ENCODE measurements around the gene SEMA4D. TPM values are rescaled to one million over a fixed set of nuclear protein-coding genes. Genes with fewer than 3 reads are reported as not detected.

Gene SEMA4D
- total RNA-seq, result 46.2 TPM
- long read RNA-seq, full-length matches to known transcripts, result 8 of 49 reads
- long read RNA-seq, partial matches to known transcripts, result 30 of 49 reads
- long read RNA-seq, other reads (novel, unspliced or antisense), result 11 of 49 reads

GRCh38 chr9:89497978-89498851 is at the start of gene SEMA4D:
Gene SEMA4D, minus strand, starts transcription at chr9:89498113. Its CDS starts 92,657 bp downstream, at chr9:89405456.
- Histone ChIP-seq H3K27ac (peak within 1 kb of the TSS; percentile 47), H3K27me3 (no peaks in the 10 kb centered on the region), H3K9me3 (no peaks in the 10 kb centered on the region), H3K4me3 (peak within 1 kb of the TSS; percentile 66), H3K4me1 (peaks cover 9% of the 10 kb centered on the region), H3K36me3 (no peaks in the 10 kb centered on the region)
- no peak for TF ChIP-seq CTCF (IDR thresholded peaks at IDR 0.05)
- intact Hi-C loops (cut with DNase I), result no loop called here
- DNase-seq (peak; percentile 85), ATAC-seq (peak; percentile 90)

GRCh38 chr9:89547000-89547399 is 49.1 kb upstream of the SEMA4D start:
- no peak for DNase-seq
- Histone ChIP-seq H3K27ac (no peak overlapping the region), H3K4me3 (no peak overlapping the region), H3K4me1 (no peaks in the 10 kb centered on the region), H3K27me3 (no peaks in the 10 kb centered on the region), H3K36me3 (no peaks in the 10 kb centered on the region), H3K9me3 (no peaks in the 10 kb centered on the region)
- ATAC-seq, result no peak
- intact Hi-C loops (cut with DNase I), result no loop called here
- no peak for TF ChIP-seq CTCF (IDR thresholded peaks at IDR 0.05)

- intact Hi-C loops (cut with DNase I), result no loop called here
- Histone ChIP-seq H3K4me1 (no peaks in the 10 kb centered on the region), H3K9me3 (no peaks in the 10 kb centered on the region), H3K36me3 (no peaks in the 10 kb centered on the region), H3K4me3 (no peak overlapping the region), H3K27me3 (no peaks in the 10 kb centered on the region), H3K27ac (no peak overlapping the region)
- TF ChIP-seq CTCF (IDR thresholded peaks at IDR 0.05), result no peak
- no peak for DNase-seq
- no peak for ATAC-seq
These were observed 46.4 kb upstream of the SEMA4D start for GRCh38 chr9:89544279-89544661.

GRCh38 chr9:89543621-89544278 is 45.8 kb upstream of the SEMA4D start:
- ATAC-seq (no peak), DNase-seq (no peak)
- Histone ChIP-seq H3K27ac (no peak overlapping the region), H3K27me3 (no peaks in the 10 kb centered on the region), H3K9me3 (no peaks in the 10 kb centered on the region), H3K4me1 (no peaks in the 10 kb centered on the region), H3K4me3 (no peak overlapping the region), H3K36me3 (no peaks in the 10 kb centered on the region)
- intact Hi-C loops (cut with DNase I), result no loop called here
- TF ChIP-seq CTCF (IDR thresholded peaks at IDR 0.05), result no peak

- H3K4me3 ChIP-seq, result no peak overlapping the region
- H3K27ac ChIP-seq, result no peak overlapping the region
- intact Hi-C loops (cut with DNase I), result no loop called here
- no peaks in the 10 kb centered on the region for H3K9me3 ChIP-seq
- no peaks in the 10 kb centered on the region for H3K36me3 ChIP-seq
- ATAC-seq, result no peak
- no peaks in the 10 kb centered on the region for H3K4me1 ChIP-seq
- no peak for TF ChIP-seq CTCF (IDR thresholded peaks at IDR 0.05)
- no peak for DNase-seq
- H3K27me3 ChIP-seq, result no peaks in the 10 kb centered on the region
These were observed 45.2 kb upstream of the SEMA4D start for GRCh38 chr9:89543111-89543510.
